ENCODE measurements around the gene TYMP. TPM values are rescaled to one million over a fixed set of nuclear protein-coding genes. Genes with fewer than 3 reads are reported as not detected.
A peak's percentile ranks its signal among the peaks of the same experiment; 100 is the strongest.

TYMP gene
- 10 to 100 TPM; 90.4 to 95.7 TPM for total RNA-seq

DNA sequence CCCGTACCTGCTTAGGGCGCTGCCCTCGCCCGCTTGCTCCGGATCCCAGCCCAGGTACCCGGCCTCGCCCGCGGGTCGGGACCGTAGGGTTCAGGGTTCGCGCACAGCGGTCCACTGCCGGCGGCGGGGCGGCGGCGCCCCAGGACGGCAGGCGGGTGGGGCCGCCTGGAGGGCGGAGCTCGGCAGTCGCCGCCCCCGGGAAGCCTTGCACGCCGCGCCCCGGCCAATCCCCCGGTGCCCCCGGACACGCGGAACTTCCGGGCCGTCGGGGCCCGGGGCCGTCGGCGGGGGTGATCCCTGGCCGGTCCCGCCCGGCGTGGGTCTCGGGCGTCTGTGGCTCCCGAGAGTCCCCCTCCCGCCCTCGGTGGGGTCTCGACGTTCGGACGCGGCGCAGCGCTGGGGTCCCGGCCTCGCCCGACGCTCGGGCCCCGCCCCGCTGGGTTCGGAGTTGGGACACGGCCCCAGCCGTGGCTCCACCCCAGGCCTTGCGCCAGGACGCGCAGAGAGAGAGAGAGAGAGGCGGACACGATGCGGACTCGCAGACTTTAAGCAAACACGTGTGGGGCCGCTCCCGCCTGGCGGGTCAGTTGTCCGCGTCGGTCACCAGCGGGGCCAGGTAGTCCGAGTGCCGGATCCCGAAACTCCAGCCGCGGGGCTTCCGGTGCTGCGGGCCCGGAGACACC lies at the start of gene TYMP:
Gene TYMP, minus strand, starts transcription at position 116 of the 683 bp plus-strand sequence. CDS start 303 bp downstream, outside the sequence.
- no peak for TF ChIP-seq CTCF (IDR thresholded peaks at IDR 0.05)
- Histone ChIP-seq H3K27me3 (replicated peaks; ENCODE audit: insufficient read depth) (peaks cover 5% of the 10 kb centered on the region), H3K4me1 (ENCODE audit: control insufficient read depth in 1 of 2, low read depth in 2 of 2) (peaks cover 20 to 44% of the 10 kb centered on the region in 2 donors), H3K9me3 (no peaks in the 10 kb centered on the region), H3K36me3 (no peaks in the 10 kb centered on the region), H3K27ac (peak within 1 kb of the TSS; percentile 72 to 83), H3K4me3 (peak within 1 kb of the TSS; percentile 78)
- no peak for ATAC-seq (ENCODE audit: insufficient number of reproducible peaks, low FRiP score, low read depth)
- no peak for DNase-seq (ENCODE audit: low spot score)

GRCh38 chr22:50578776-50579310 lies 49.0 kb upstream of the TYMP start:
- Histone ChIP-seq H3K27me3 (replicated peaks; ENCODE audit: insufficient read depth) (no peaks in the 10 kb centered on the region), H3K4me1 (ENCODE audit: control insufficient read depth in 1 of 2, low read depth in 2 of 2) (peaks cover 7 to 25% of the 10 kb centered on the region in 2 donors), H3K36me3 (no peaks in the 10 kb centered on the region), H3K9me3 (no peaks in the 10 kb centered on the region), H3K4me3 (no peak overlapping the region), H3K27ac (no peak overlapping the region)
- no peak for TF ChIP-seq CTCF (IDR thresholded peaks at IDR 0.05)
- ATAC-seq (ENCODE audit: insufficient number of reproducible peaks, low FRiP score, low read depth) (no peak), DNase-seq (ENCODE audit: low spot score) (no peak)

GRCh38 chr22:50577987-50578775 lies 48.4 kb upstream of the TYMP start, which contains the start of gene CPT1B:
Gene CPT1B (minus strand): TSS chr22:50578427. CDS start chr22:50577915, 512 bp downstream.
- no peak for ATAC-seq (ENCODE audit: insufficient number of reproducible peaks, low FRiP score, low read depth)
- Histone ChIP-seq H3K4me1 (ENCODE audit: control insufficient read depth in 1 of 2, low read depth in 2 of 2) (peaks cover 3 to 19% of the 10 kb centered on the region in 2 donors), H3K27ac (no peak within 1 kb of the TSS), H3K27me3 (replicated peaks; ENCODE audit: insufficient read depth) (no peaks in the 10 kb centered on the region), H3K9me3 (no peaks in the 10 kb centered on the region), H3K4me3 (no peak within 1 kb of the TSS), H3K36me3 (no peaks in the 10 kb centered on the region)
- no peak for TF ChIP-seq CTCF (IDR thresholded peaks at IDR 0.05)
- DNase-seq (ENCODE audit: low spot score) = no peak

DNA sequence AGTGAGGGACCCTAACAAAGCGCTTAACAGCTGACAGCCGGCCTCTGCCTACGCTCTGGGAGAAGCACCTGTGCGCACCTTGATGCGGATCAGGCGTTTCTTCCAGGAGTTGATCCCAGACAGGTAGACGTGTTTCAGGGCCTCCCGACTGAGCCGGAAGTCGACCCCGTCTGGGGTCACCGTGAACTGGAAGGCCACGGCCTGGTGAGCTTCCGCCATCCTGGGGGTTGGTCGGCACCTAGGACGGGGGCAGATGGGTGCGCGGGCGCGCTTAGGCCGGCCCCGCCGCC lies 47.8 kb upstream of the TYMP start:
- DNase-seq (ENCODE audit: low spot score) = no peak
- H3K27ac ChIP-seq = no peak overlapping the region
- H3K9me3 ChIP-seq = no peaks in the 10 kb centered on the region

More for the DNA sequence above, 47.8 kb upstream of the TYMP start:
- TF ChIP-seq CTCF (IDR thresholded peaks at IDR 0.05) = no peak
- Histone ChIP-seq H3K27me3 (replicated peaks; ENCODE audit: insufficient read depth) (no peaks in the 10 kb centered on the region), H3K4me1 (ENCODE audit: control insufficient read depth in 1 of 2, low read depth in 2 of 2) (peaks cover 3 to 19% of the 10 kb centered on the region in 2 donors), H3K4me3 (no peak overlapping the region), H3K36me3 (no peaks in the 10 kb centered on the region)
- ATAC-seq (ENCODE audit: insufficient number of reproducible peaks, low FRiP score, low read depth) = no peak

All from thoracic aorta (tissue), 2 donors.